GM18867 (cell line): ENCODE data around the gene SLC9A8.

Source experiments
- ATAC-seq: cut with Tn5 transposase; IDR thresholded peaks from one replicate; pipeline ENCODE4 v1.9.1; 2021; ENCODE audit warnings: mild to moderate bottlenecking, moderate library complexity; ENCODE audit not compliant: unreplicated experiment

SLC9A8 gene

DNA sequence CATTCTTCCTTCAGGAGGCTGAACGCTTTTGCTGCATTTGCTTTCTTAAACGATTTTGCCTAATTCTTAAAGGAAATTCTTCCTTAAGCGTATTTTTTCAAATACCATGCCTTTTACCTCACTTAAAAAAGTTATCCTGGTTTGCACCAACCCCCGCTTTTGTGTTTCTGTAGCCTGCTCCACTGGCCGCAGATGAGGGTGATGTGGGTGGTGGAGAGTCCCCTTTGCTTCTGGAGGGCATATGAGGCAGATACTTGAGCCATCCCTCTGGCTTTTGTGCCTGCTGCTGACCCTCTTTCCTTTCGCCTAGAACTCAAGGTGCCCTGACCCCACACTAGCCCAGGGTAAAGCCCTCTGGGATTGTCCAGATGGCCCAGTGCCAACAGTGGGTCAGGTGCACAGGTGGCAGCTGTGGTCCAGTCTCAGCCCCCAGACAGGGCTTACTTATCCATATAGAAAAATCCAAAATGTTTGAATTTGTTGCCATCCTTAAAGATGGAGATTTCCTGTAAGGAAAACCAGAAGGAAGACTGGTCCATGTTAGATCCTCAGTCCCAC is 58.8 kb downstream of the SLC9A8 start:
- no peak for ATAC-seq

DNA sequence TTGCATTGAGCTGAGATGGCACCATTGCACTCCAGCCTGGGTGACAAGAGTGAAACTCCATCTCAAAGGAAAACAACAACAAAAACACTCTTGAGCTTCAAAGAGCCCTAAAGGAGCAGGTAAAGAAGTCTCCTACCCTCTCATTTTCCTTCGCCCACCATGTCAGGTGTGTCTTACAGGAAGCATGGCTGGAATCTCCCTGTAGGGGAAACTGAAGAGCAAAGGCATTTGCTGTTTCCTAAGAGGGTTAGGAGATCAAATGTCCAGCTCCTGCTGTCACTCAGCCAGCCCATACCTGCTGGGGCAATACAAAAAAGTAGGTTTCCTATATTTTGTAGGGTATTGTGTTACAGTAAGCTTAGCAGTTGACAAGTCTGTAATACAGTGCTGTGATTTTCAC is 59.4 kb downstream of the SLC9A8 start:
- no peak for ATAC-seq

DNA sequence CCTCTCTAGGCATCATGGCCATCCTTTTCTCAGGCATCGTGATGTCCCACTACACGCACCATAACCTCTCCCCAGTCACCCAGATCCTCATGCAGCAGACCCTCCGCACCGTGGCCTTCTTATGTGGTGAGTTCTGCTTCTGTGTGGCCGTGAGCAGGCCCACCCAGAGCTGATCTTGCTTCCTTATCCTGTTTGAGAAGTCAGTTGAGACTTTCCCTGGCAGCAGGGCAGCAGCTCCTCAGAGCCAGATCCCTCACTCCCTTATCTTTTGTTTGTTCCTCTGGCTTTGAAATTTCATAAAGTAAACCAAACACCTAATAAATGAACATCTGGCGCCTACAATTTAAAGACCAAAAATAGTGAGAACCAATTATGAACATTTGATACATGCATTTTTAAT is 62.1 kb downstream of the SLC9A8 start:
- ATAC-seq: no peak

DNA sequence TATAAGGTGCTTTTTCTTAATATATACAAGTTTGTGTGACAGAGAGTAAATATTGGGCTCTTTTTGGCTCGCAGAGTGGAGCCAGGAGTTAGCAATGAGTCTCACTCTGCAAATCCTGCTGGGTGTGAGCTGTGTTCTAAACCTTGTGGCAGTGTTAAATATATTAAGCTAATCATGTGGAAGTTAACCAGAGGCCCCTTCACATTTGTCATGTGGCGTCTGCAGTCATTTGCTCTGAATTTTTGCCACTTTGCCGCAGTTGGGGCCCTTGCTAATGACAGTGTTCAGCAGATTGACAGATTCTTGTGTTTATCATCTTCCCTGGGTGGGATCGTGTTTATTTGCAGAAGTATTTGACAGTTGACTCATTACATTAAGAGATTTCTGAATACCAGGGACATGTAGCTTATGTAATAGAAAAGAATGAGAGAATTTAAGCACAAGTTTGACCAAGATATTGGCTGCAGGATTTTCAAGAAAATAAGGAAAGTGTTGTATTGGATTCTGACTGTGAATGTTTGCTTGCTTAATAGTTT is 64.8 kb downstream of the SLC9A8 start:
- no peak for ATAC-seq

DNA sequence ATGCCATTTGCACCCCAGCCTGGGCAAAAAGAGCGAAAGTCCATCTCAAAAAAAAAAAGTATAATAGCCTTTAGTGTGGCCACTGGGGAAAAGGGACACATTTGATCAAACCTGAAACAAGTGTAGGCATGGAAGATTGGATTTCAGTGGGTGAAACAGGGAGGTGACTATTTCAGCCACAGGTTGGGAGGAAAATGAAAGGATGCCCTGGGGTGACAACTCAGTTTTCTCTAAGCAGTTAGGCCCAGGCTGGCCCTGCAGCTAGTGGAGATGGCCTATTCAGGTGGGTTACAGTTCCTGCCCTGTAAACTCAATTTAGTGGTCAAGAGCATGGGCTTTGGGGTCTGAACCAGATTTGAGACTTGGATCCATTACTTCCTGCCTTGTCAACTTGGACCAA is 66.3 kb downstream of the SLC9A8 start:
- no peak for ATAC-seq

DNA sequence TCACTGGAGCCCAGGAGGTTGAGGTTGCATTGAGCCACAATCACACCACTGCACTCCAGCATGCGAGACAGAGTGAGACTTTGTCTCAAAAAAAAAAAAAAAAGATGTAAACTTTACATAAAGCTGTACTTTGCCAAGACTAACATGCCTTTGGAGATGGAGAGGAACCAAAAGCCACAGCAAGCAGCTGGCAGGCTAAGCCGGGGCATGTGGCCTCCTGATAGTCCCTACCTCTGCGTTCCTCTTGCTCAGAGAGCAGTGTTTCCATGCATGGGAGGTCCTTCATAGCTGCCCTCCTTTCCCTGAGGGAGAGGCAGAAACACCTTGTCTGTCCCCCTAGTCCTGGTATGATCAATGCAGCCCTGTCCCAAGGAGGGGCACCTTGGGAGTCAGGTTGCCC is 67.5 kb downstream of the SLC9A8 start:
- ATAC-seq: no peak

DNA sequence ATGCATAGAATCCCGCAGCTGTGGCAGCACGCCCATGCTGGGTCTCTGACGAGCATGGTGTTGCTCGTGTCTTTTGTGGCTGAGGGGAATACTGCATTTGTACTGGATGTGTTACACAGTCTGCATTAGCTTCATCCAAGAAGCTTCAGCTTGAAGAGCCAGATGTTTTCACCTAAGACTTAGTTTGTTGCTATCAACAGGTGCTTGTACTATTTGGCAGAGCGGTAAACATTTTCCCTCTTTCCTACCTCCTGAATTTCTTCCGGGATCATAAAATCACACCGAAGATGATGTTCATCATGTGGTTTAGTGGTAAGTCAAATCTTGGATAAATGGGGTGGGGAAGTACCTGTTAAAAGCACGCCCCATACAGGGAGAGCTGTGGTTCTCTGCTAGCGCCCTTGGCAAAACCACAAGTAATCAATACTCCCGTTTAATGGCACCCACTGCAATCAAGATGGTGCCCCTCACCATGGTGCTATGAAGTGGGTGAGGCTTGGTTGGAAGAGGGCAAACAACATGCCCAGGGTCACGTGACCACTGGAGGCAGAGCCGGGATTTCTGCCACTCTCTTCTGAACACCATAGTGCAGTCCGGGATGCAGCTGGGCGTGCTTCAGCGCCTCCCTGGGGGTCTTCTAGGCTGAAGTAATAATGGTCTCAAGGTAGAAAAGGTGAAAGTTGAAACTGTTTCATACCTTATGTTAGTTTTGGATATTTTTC is 68.3 kb downstream of the SLC9A8 start:
- ATAC-seq: no peak

DNA sequence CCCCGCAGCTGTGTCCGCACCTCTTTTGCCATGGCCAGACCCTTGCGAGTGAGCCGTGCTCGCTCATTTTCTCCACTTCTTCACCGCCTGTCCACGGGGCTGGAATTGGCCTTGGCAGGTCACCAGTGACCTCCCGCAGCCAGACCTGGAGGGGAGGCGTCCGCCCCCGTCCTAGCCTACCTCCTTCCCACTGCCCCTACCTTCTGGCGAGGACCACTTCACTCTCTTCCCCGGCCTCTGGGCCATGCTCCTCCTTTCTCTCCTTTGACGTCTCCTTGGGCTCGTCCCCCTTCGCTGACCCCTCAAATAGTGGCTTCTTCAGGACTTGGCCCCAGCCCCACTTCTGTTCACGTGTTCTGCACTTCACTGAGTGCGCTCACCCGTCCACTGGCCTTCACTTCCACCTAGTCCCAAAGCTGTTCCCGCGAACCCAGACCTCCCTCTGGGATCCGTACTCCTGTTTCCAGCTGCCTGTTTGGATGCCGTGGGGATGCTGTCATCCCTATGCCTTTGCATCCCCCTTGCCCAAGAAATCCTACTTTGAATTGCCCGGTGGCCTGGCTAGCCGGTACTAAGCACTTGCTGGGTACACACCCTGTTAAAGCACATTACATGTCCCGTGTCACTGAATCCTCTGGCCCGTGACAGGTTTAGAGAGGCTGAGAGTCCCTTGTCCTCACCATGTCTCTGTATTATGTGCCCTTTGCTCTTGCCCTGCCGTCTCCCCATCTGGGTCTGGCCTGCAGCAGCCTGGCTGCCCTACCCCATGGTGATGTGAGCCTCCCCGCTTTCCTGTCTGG is 69.7 kb downstream of the SLC9A8 start:
- ATAC-seq: no peak

DNA sequence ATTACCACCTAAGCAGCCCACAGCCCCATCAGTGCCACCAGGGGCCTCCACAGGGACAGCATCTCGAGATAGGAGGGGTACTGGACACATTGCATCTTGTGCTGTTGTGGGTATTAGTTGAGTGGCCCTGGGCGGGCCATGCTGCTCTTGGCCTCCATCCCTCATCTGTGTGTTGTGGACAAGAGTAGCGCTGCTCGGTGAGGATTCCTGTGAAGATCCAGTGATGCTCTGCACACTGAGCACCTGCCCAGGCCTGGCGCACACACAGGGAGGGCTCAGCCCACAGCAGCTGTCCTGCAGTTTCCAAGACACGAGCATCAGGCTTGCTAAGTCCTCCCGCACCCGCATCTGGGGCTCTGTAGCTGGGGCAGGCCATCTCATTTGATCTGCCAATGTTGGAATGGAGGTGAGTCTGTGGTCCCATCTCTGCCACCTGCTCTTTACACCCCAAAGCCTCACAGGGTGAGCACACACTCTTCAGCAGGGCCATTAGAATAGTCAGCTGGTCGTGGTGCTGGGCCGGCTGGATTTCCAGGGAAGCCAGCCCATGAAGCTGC is 70.7 kb downstream of the SLC9A8 start:
- ATAC-seq: no peak

DNA sequence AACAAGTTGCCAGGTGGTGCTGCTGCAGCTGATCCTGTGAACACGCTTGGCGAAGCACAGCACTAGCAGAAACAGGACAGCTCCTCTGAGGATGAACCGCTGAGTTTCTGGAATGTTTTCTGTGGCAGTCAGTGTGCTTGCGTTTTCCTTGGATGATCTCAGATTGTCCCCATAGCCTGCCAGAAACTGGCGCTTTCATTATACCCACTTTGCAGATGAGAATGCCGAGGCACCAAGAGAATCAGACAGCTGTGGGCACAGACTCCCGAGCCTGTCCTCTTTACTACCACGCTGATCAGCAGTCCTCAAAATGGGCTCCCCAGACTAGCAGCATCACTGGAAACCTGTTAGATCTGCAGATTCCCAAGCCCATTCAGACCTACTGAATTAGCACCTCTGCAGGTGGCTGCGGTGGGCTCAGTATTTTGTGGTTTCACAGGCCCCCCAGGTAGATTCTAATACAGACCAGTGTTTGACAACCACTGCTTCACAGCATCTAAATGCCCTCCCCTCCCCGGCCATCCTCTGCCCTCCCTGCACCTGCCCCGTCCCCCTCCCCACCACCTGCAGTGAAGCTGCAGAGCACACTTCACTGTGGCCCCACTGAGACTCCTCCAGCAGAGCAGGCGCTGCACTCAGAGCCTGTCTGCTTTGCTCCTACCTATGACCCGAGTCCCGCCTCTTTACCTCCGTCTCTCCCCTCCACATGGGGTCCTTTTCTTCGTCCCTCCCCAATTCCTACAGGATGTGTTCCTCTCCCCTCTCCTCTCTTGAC is 73.1 kb downstream of the SLC9A8 start:
- ATAC-seq: no peak

DNA sequence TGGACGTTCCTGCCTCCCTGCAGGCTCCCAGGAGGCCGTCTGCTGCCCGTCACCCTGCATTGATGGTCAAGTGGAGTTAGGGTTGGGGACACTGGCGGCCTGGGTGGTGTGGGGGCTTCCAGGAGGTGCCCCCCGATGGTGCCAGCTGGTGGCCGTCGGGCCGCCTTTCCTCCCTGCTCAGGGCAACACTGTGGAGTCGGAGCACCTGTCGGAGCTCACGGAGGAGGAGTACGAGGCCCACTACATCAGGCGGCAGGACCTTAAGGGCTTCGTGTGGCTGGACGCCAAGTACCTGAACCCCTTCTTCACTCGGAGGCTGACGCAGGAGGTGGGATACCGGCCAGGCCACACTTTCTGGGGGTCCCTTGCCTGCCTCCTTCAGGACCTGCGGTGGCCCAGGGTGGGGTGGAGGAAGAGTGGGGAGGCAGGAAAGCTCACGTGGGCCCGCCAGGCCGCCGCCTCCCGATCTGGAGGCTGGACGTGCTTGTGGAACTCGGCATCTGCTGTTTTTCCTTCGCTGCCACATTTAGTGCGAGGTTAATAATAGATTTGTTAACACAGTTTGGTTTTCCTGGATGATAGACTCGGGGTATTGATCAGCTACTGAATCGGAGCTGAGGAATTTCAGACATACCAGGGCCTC is 74.1 kb downstream of the SLC9A8 start:
- no peak for ATAC-seq

DNA sequence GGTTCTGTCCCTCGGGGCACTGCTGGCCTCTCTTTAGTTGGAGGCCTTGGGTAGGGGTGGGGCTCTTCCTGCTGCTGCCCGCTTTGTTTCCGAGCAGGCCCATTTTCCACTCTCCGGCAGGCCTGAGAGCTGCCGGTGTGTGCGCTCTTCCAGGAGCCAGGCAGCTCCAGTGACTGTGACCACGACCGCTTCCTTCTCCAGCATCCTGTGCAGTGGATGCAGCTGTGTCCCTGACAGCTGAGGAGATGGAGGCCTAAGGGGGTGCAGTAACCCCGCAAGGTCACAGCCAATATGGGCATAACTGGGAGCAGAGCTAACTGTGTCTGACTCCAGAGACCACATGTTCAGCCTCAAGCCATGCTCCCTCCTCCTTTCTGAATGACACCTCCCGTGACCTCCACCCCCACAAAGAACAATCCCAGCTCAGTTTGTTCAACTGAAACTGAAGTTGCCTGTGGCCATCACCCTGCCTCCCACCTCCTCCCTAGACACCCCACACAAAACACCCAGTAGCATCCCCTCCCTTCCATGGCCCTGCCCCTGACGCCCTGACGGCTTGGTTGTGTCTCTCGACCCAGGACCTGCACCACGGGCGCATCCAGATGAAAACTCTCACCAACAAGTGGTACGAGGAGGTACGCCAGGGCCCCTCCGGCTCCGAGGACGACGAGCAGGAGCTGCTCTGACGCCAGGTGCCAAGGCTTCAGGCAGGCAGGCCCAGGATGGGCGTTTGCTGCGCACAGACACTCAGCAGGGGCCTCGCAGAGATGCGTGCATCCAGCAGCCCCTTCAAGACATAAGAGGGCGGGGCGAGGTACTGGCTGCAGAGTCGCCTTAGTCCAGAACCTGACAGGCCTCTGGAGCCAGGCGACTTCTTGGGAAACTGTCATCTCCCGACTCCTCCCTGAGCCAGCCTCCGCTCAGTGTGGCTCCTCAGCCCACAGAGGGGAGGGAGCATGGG is 74.9 kb downstream of the SLC9A8 start:
- no peak for ATAC-seq

DNA sequence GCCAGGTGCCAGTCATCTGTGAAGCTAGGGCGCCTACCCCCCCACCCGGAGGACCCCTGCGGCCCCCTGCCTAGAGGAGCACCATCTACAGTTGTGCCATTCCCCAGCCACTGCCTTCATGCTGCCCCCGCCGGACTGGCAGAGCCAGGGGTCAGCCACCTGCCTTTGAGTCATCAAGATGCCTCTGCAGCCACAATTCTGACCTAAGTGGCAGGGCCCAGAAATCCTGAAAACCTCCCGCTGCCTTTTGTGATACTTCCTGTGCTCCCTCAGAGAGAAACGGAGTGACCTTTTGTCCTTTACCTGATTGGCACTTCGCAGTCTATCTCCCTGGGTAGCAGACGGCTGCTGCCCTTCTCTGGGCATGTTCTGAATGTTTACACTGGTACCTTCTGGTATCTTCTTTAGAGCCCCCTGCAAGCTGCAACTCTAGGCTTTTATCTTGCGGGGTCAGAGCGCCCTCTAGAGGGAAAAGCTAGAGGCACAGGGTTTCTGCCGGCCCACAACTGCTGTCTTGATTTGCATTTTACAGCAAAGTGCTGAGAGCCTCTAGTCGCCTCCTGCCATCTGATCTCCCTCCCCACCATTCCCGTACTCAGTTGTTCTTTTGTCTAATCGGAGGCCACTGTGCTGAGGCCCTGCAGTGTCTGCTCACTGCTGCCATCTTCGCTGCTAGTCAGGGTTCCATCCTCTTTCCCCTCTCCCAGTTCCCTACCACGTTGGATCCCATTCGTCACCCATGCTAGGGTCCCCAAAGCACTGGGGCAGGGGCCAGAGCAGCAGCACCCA is 75.8 kb downstream of the SLC9A8 start:
- ATAC-seq: no peak

DNA sequence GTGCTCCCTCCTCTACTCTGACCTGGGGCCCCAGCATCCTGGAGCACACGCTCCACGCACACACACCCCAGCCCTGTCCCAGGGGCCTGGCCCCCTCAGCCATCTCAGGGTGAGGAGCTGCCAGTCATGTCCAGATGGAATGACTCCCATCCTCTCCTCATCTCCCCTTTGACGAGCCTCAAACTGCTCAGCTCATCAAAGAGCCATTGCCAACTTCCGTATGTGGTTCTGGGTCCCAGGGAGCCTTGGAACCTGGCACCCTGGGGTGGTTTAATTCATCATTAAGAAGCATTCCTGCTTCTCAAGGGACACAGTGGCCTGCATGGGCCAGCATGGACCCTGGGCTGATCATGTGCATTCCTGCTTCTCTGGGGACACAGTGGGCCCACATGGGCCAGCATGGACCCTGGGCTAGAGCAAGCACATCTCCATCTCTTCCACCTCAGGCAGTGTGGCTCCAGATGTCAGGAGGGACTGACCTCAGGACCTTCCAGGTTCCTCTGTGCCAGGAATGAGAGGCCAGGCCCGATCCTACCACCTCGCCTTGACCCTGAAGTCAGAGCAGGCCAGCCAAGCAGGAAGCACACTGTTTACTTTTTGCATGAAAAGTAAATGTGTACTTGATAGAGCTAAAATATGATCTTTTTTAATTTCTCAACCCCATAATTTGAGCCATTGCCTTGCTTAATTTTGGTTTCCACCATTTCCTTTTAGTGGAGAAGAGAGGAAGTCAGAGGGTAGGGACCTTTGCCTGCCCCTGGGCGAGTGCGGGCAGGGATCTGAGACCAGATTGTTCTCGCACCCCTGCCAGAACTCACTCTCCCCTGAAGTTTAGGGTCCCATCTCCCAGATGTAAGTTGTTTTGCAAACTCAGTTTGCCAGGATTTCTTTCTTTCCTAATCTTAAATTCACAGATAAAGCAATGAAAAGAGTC is 76.6 kb downstream of the SLC9A8 start:
- ATAC-seq: no peak

DNA sequence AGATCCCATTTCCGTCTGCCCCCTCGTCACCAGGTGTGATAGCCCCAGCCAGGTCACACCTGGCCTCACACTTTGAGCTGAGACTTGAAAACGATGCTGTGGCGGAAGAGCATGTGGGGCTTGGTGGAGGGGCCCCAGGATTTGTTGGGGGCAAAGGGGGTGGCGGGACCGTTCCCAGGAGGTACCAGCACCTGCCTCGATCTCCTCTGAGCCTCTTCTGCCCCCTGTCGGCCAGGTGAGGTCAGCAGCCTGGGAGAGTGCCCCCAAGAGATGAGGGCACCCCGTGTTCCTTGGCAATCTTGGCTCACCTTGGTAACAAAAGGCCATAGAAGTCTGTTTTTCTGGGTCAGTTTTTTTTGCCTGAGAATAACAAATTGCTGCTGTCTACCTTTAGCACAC is 77.3 kb downstream of the SLC9A8 start:
- ATAC-seq: no peak

DNA sequence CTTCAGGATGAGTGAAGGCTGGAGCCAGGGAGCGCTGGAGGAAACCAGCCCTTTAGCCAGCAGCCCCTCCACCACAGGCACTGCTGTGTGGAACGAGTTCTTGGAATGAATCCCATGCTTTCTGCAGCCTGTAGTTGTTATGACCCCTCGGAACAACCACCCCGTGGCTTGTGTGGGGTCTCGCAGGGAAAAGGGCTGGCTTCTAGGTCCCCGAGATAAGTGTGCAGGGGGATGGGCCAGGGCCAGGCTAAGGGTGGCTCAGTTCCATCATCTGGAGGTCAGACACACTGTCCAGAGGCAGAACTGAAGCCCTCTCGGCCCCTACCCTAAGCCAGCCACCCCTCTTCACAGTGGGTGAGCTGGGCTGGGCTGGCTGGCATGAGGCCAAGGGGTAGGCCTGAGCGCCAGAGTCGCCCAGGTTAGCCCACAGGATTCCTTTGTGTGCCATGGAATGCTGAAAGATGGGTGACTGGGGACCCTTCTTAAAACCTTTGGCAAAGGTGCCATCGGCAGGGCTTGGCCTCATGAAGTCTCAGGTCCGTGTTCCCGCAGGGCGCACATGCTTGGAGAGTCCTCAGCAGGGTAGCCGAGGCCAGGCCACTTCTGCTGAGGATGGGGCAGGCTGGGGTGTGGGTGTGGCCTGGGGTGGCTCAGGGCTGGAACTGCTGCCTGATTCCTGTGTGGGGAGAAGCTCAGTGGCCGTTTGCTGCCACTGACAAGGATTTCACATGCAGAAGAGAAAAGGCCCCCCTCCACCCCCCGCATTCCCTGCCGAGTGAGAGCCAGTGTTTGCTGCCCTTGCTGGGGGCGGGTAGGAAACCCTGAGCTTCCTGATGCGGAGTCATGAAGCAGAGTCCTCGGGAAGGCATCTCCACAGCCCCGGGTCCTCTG is 78.1 kb downstream of the SLC9A8 start:
- no peak for ATAC-seq
